Measurements from ENCODE around the gene CCDC106.

CCDC106 gene

GRCh38 chr19:55686311-55687050, 38.5 kb downstream of the CCDC106 start:
- DNase-seq, result no peak

GRCh38 chr19:55687281-55688201, 39.5 kb downstream of the CCDC106 start:
- no peak for DNase-seq

GRCh38 chr19:55688422-55689218, 40.6 kb downstream of the CCDC106 start:
- DNase-seq, result no peak

GRCh38 chr19:55689411-55690108, 41.5 kb downstream of the CCDC106 start:
- DNase-seq, result no peak

- no peak for DNase-seq
These were observed 42.2 kb downstream of the CCDC106 start for GRCh38 chr19:55690109-55690768.

- no peak for DNase-seq
These were observed 42.9 kb downstream of the CCDC106 start for GRCh38 chr19:55690769-55691545.

- no peak for DNase-seq
These were observed 43.8 kb downstream of the CCDC106 start for GRCh38 chr19:55691561-55692481.

- no peak for DNase-seq
These were observed 44.7 kb downstream of the CCDC106 start for GRCh38 chr19:55692681-55693081.

GRCh38 chr19:55693336-55693974, 45.4 kb downstream of the CCDC106 start:
- no peak for DNase-seq

GRCh38 chr19:55694241-55694655, 46.2 kb downstream of the CCDC106 start:
- no peak for DNase-seq

GRCh38 chr19:55694656-55695491, 46.9 kb downstream of the CCDC106 start:
- no peak for DNase-seq

GRCh38 chr19:55695511-55696290, 47.7 kb downstream of the CCDC106 start:
- DNase-seq, result no peak

GRCh38 chr19:55696301-55697068, 48.5 kb downstream of the CCDC106 start:
- no peak for DNase-seq

GRCh38 chr19:55697069-55697440, 49.0 kb downstream of the CCDC106 start:
- no peak for DNase-seq

GRCh38 chr19:55697698-55698097, 49.7 kb downstream of the CCDC106 start:
- no peak for DNase-seq

- no peak for DNase-seq
These were observed 50.2 kb downstream of the CCDC106 start for GRCh38 chr19:55698256-55698655.

- no peak for DNase-seq
These were observed 51.2 kb downstream of the CCDC106 start for GRCh38 chr19:55699221-55699620.
